Activated B cell treated with CpG ODN at 0.5 μM for 24 hours (primary cell): ENCODE results near the gene AKT1. TPM values are rescaled to one million over a fixed set of nuclear protein-coding genes. Genes with fewer than 3 reads are reported as not detected.

Experiments
- ATAC-seq: fragments of 200-7000 bp; cut with Tn5 transposase; one replicate; pipeline ENCODE4 v1.10.0; 2021; ENCODE audit warnings: low read depth, mild to moderate bottlenecking, moderate library complexity
- CTCF ChIA-PET: fragments of 350-600 bp; sonication (Branson Sonifier 250); formaldehyde crosslinking; loops from one replicate; lab custom pipeline; 2021; ENCODE audit warnings: antibody characterized with exemption; lab: Charles Lee
- POLR2A ChIA-PET: fragments of 350-600 bp; sonication (Branson Sonifier 250); formaldehyde crosslinking; loops from one replicate; lab custom pipeline; 2021; ENCODE audit warnings: antibody characterized with exemption; lab: Charles Lee
- DNase-seq: peaks from one replicate; pipeline ENCODE4 v3.0.0; 2022
- H3K27ac Mint-ChIP-seq: one replicate; pipeline ENCODE4 v1.8.0; 2020; ENCODE audit warnings: mixed read lengths
- H3K27me3 Mint-ChIP-seq: one replicate; pipeline ENCODE4 v1.8.0; 2021; ENCODE audit warnings: mixed read lengths
- H3K36me3 Mint-ChIP-seq: one replicate; pipeline ENCODE4 v1.8.0; 2021; ENCODE audit warnings: low read depth, mixed read lengths
- H3K4me1 Mint-ChIP-seq: one replicate; pipeline ENCODE4 v1.8.0; 2021; ENCODE audit warnings: mixed read lengths
- H3K4me3 Mint-ChIP-seq: one replicate; pipeline ENCODE4 v1.8.0; 2020; ENCODE audit warnings: mild to moderate bottlenecking, mixed read lengths
- H3K9me3 Mint-ChIP-seq: one replicate; pipeline ENCODE4 v1.8.0; 2020; ENCODE audit warnings: mixed read lengths
- CTCF ChIP-seq: fragments of 200-600 bp; IDR thresholded peaks from one replicate; pipeline ENCODE4 v1.8.0; 2022; ENCODE audit warnings: antibody characterized with exemption, mild to moderate bottlenecking
- intact Hi-C: fragments of 100-400 bp; cut with micrococcal nuclease; formaldehyde crosslinking; loops from one replicate; pipeline ENCODE4 v1.15.1; 2024
- total RNA-seq: library from RNA; stranded (reverse); gene quantifications from 2 replicates; pipeline ENCODE4 v1.2.3, GENCODE V29; 2022

The AKT1 gene
- total RNA-seq, 1 donor from 2014 or later, result 80.8 TPM

- no peak for TF ChIP-seq CTCF
- Mint-ChIP-seq H3K27ac (no peak overlapping the region), H3K9me3 (no peaks in the 10 kb centered on the region), H3K36me3 (no peaks in the 10 kb centered on the region), H3K27me3 (peaks cover 6% of the 10 kb centered on the region), H3K4me1 (peaks cover 7% of the 10 kb centered on the region), H3K4me3 (no peak overlapping the region)
- ATAC-seq (no peak), DNase-seq (no peak)
- ChIA-PET CTCF (no interaction called here), POLR2A (no interaction called here)
- intact Hi-C loops, result no loop called here
These were observed 51.1 kb downstream of the AKT1 start for GRCh38 chr14:104744484-104744883.

GRCh38 chr14:104743461-104744380 is 51.8 kb downstream of the AKT1 start:
- no peak overlapping the region for H3K27ac Mint-ChIP-seq
- DNase-seq, result no peak
- no peak for ATAC-seq
- H3K9me3 Mint-ChIP-seq, result no peaks in the 10 kb centered on the region
- H3K4me1 Mint-ChIP-seq, result peaks cover 5% of the 10 kb centered on the region
- H3K36me3 Mint-ChIP-seq, result no peaks in the 10 kb centered on the region
- TF ChIP-seq CTCF, result no peak
- intact Hi-C loops, result no loop called here
- POLR2A ChIA-PET, result no interaction called here
- no peak overlapping the region for H3K4me3 Mint-ChIP-seq
- CTCF ChIA-PET, result no interaction called here
- peaks cover 6% of the 10 kb centered on the region for H3K27me3 Mint-ChIP-seq

- H3K9me3 Mint-ChIP-seq, result no peaks in the 10 kb centered on the region
- CTCF ChIA-PET, result no interaction called here
- H3K27me3 Mint-ChIP-seq, result peaks cover 6% of the 10 kb centered on the region
- intact Hi-C loops, result no loop called here
- POLR2A ChIA-PET, result no interaction called here
- H3K36me3 Mint-ChIP-seq, result no peaks in the 10 kb centered on the region
- H3K27ac Mint-ChIP-seq, result no peak overlapping the region
- ATAC-seq, result no peak
- H3K4me1 Mint-ChIP-seq, result peaks cover 5% of the 10 kb centered on the region
- no peak for TF ChIP-seq CTCF
- DNase-seq, result no peak
- H3K4me3 Mint-ChIP-seq, result no peak overlapping the region
These were observed 52.7 kb downstream of the AKT1 start for GRCh38 chr14:104742586-104743455.

GRCh38 chr14:104741803-104742251 is 53.7 kb downstream of the AKT1 start:
- Mint-ChIP-seq H3K9me3 (no peaks in the 10 kb centered on the region), H3K36me3 (no peaks in the 10 kb centered on the region), H3K4me1 (peaks cover 5% of the 10 kb centered on the region), H3K27me3 (peaks cover 6% of the 10 kb centered on the region), H3K4me3 (no peak overlapping the region), H3K27ac (no peak overlapping the region)
- intact Hi-C loops, result no loop called here
- no peak for TF ChIP-seq CTCF
- ChIA-PET CTCF (no interaction called here), POLR2A (no interaction called here)
- no peak for ATAC-seq
- DNase-seq, result no peak
